ENCODE data around the gene TAMM41.

DNA sequence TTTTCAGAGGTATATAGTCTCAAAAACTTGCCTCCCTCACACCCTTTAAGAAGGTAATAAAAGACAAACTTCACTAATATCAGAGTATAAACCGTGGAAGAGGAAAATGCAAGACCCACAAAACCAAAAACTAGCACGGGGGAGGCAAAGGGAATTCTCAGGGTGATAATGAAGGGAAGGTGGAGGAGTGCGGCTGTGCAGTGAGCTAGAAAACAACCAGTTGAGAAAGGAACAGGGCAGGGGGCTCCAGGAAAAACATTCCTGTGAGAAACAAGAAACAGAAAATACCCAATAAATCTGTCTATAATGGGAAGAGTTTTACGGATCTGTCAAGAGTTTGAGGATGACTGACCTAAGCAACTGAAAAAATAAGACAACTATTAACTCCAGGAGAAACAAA, 31.6 kb downstream of the TAMM41 start:
- TF ChIP-seq NFRKB (IDR thresholded peaks at IDR 0.05): no peak
- TF ChIP-seq FOXM1 (IDR thresholded peaks at IDR 0.05; ENCODE audit: borderline replicate concordance): no peak
- no peak for TF ChIP-seq HDGF (IDR thresholded peaks at IDR 0.05; ENCODE audit: borderline replicate concordance)
- no peak for TF ChIP-seq TARDBP (IDR thresholded peaks at IDR 0.05)
- no peak for TF ChIP-seq BHLHE40 (IDR thresholded peaks at IDR 0.05; ENCODE audit: borderline replicate concordance)
- no peak for TF ChIP-seq ELF4 (IDR thresholded peaks at IDR 0.05)
- TF ChIP-seq CTBP1 (IDR thresholded peaks at IDR 0.05; ENCODE audit: borderline replicate concordance): no peak
- TF ChIP-seq SP1 (IDR thresholded peaks at IDR 0.05): no peak
- TF ChIP-seq FOXA1 (IDR thresholded peaks at IDR 0.05): no peak

Measured in HEK293T (cell line).